Activated naive CD8-positive, alpha-beta T cell treated with anti-CD3 and anti-CD28 coated beads, Interleukin-2, amount 50 U/mL, for 24 hours (primary cell): ENCODE data around the gene LRPAP1.

Source experiments
- ATAC-seq: fragments of 150-1000 bp; cut with Tn5 transposase; one replicate; pipeline ENCODE4 v1.10.0; 2021
- DNase-seq: peaks from one replicate; pipeline ENCODE4 v3.0.0; 2021
- H3K27ac Mint-ChIP-seq: one replicate; pipeline ENCODE4 v1.8.0; 2021; ENCODE audit warnings: mild to moderate bottlenecking, mixed read lengths
- H3K27me3 Mint-ChIP-seq: one replicate; pipeline ENCODE4 v1.8.0; 2021; ENCODE audit warnings: mixed read lengths
- H3K36me3 Mint-ChIP-seq: one replicate; pipeline ENCODE4 v1.8.0; 2021; ENCODE audit warnings: low read depth, mixed read lengths
- H3K4me1 Mint-ChIP-seq: one replicate; pipeline ENCODE4 v1.8.0; 2021; ENCODE audit warnings: mixed read lengths
- H3K4me3 Mint-ChIP-seq: one replicate; pipeline ENCODE4 v1.8.0; 2021; ENCODE audit warnings: mild to moderate bottlenecking, moderate library complexity, mixed read lengths
- H3K9me3 Mint-ChIP-seq: one replicate; pipeline ENCODE4 v1.8.0; 2021; ENCODE audit warnings: mixed read lengths

The LRPAP1 gene

DNA sequence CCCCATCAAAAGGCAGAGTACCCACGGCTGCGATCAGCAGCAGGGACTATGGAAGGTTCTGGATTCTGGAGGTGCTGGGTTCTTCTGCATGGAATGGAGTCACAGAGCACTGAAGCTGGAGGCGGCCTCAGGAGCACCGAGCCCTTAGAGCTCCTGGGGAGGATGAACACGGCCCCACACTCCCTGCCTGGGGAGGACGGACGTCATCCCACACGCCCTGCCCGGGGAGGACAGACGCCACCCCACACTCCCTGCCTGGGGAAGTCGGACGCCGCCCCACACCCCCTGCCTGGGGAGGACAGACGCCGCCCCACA, 9.9 kb downstream of the LRPAP1 start:
- Mint-ChIP-seq H3K27ac (no peak overlapping the region), H3K4me3 (no peak overlapping the region), H3K9me3 (no peaks in the 10 kb centered on the region), H3K36me3 (peaks cover 10% of the 10 kb centered on the region), H3K27me3 (no peaks in the 10 kb centered on the region), H3K4me1 (peaks cover 2% of the 10 kb centered on the region)
- ATAC-seq (no peak), DNase-seq (no peak)

DNA sequence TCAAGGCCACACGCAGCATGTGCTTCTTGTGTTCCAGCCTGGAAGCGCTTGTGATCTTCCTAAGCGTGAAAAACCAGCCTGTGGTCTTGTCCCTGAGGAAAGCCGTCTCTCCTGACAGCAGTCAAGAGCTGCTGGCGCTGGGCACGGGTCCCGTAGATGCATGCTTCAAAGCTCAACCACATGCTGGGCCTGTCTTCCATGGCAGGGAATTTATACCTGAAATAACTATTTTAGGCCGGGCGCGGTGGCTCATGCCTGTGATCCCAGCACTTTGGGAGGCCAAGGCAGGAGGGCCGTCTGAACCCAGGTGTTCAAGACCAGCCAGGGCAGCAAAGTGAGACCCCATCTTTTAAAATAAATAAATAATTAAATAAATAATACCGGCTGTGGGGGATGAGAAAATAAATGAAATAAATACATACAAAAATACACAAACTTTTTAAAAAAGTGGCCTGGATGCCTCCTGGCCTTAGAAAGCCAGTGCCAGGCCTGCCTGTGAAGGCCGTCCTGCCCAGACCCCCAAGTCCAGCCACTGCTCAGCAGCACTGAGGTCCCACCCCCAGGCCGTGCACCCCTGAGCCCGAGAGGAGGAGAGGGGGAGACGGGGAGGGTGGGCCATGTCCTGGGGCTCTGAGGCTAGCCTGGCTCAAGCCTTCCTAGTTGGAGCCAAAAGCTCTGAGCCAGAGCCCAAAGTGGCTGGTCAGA, 10.4 kb downstream of the LRPAP1 start:
- no peak overlapping the region for H3K27ac Mint-ChIP-seq

DNA sequence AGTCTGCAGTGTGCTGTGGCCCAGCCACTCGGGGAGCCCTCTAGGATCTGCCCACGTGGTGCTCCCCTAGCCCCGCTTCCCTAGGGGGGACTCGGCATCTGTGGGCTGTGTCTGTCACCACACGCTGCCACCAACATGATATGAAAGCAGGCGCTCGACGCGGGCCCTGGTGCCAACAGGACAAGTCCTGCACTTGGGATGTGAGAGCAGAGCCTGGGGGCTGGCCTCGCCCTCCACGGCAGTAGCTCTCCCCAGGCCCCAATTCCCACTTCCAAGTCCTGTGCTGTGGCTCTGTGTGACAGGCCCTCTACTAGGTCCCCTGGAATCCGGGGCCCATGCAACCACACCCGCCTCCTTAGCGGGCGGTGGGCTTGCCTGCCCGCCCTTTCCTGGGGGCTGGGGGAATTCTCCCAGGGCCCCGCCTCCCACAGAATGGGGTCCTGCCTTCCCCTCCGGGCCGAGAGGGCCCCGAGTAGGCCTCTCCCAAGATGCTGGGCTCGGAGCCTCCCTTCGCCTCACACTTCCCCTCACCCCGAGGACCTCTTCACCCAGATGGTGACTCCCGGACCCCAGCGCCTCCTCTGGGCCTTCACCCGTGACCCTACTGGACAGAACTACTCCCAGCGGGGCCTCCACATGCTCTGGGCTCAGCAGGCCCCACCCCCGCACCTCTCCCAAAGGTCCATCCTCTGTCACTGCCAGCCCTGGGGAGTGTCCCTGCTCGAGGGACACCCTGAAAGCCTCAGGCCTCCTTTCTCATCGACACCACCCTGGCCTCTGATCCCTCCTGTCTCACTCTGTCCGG, 11.2 kb downstream of the LRPAP1 start:
- Mint-ChIP-seq H3K27ac (no peak overlapping the region), H3K27me3 (no peaks in the 10 kb centered on the region), H3K36me3 (peaks cover 12% of the 10 kb centered on the region), H3K9me3 (no peaks in the 10 kb centered on the region), H3K4me1 (no peaks in the 10 kb centered on the region), H3K4me3 (no peak overlapping the region)
- no peak for ATAC-seq
- DNase-seq = no peak

More for the DNA sequence above, 10.4 kb downstream of the LRPAP1 start:
- Mint-ChIP-seq H3K9me3 (no peaks in the 10 kb centered on the region), H3K4me3 (no peak overlapping the region), H3K4me1 (peaks cover 2% of the 10 kb centered on the region), H3K36me3 (peaks cover 12% of the 10 kb centered on the region), H3K27me3 (no peaks in the 10 kb centered on the region)
- ATAC-seq (no peak), DNase-seq (no peak)

DNA sequence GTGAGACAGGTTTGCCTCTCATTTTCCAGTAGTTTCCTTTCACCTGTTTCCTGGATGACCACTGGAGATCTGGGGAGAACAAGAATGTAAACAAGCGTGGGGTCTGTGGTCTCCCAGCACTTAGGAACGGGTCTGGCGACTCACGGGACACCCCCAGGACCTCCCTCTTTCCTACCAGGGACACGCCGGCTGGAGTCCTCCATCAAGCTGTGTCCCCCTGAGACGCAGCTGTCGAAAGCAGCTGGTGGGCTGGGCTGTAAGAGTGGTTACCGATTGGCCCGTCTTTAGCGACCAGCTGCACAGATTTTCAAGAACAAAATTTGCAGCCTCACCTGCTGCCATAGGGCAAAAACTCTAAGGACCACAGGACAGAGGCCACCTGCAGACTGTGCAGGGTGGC, 11.9 kb downstream of the LRPAP1 start:
- Mint-ChIP-seq H3K4me1 (no peaks in the 10 kb centered on the region), H3K27ac (no peak overlapping the region), H3K4me3 (no peak overlapping the region), H3K36me3 (peaks cover 12% of the 10 kb centered on the region), H3K27me3 (no peaks in the 10 kb centered on the region), H3K9me3 (no peaks in the 10 kb centered on the region)
- ATAC-seq (no peak), DNase-seq (no peak)

DNA sequence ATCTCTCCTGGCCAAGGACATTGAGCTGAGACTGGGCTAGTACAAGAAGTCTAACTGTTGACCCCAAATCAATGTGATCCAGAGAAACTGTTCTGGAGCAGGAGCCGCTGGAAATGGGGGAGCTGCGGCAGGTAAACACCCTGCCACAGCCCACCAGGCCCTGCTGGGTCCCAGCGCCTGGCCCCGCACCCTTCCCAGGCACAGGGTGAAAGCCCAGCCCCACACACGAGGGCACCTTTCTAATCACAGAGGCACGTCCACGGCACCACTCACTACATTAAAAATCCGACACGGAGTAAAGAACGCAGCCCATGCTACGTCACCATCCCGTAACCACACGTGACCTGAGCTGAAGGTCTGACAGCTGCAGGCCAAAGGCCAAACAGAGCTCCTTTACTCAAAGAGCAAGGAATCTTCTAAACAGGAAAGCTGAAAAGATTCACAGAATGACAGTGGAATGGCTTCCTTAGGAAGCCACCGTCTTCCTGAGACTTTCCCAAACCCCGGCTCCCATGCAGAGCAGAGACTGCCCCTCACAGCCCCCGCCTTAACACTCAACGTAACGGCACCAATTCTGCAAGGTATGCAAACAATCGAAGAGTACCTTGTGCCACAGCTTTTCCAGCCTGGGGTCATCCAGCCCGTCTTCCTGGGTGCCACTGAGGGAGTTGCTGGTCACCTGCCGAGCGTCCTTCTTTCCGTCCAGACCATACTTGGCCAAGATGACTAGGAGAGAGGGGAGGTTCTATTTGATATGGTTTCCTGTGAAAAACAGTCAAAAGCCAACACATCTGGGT, 12.6 kb downstream of the LRPAP1 start:
- DNase-seq (no peak), ATAC-seq (no peak)
- H3K4me1 Mint-ChIP-seq = no peaks in the 10 kb centered on the region
- no peaks in the 10 kb centered on the region for H3K27me3 Mint-ChIP-seq
- H3K27ac Mint-ChIP-seq = no peak overlapping the region
- no peak overlapping the region for H3K4me3 Mint-ChIP-seq
- H3K9me3 Mint-ChIP-seq = no peaks in the 10 kb centered on the region
- H3K36me3 Mint-ChIP-seq = peaks cover 10% of the 10 kb centered on the region

DNA sequence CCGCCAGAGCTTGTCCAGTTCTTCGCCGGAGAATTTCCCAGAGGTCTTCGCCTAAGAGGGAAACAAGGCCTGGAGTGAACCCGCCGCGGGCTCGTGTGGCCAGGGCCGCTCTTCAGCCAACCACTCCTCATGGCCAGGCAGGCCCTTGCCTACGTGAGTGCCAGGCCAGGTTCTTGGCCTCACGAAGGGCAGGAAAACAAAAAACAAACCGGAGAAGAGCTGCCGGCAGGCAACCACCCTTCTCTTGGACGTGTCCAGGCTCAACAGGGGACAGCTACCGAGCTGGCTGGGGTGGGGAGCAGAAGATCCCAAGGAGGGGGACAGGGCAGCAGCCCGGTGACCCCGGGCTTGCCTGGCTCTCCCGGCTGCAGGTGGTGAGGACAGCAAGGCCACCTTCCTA, 13.3 kb downstream of the LRPAP1 start:
- DNase-seq (no peak), ATAC-seq (no peak)
- H3K4me3 Mint-ChIP-seq = no peak overlapping the region
- H3K27ac Mint-ChIP-seq = no peak overlapping the region
- H3K36me3 Mint-ChIP-seq = peaks cover 9% of the 10 kb centered on the region
- no peaks in the 10 kb centered on the region for H3K4me1 Mint-ChIP-seq
- H3K27me3 Mint-ChIP-seq = no peaks in the 10 kb centered on the region
- H3K9me3 Mint-ChIP-seq = no peaks in the 10 kb centered on the region

DNA sequence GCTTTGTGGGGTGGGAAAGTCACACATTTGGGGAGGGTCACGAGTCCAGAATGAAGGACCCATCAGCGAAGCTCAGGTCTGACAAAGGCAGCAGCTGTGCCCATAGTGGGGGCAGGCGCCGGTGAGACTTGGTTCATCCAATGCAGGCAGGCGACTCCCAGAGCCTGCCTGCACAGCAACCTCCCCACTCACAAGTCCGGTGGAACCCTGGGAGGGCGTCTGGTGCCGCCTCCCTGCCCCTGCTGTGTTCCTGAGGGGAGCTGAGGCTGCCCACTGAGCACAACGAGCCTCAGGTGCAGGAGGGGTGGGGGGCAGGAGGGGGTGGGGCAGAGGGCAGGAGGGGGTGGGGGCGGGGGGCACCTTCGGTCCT, 13.7 kb downstream of the LRPAP1 start:
- DNase-seq = no peak
- Mint-ChIP-seq H3K4me1 (no peaks in the 10 kb centered on the region), H3K36me3 (peaks cover 9% of the 10 kb centered on the region)

DNA sequence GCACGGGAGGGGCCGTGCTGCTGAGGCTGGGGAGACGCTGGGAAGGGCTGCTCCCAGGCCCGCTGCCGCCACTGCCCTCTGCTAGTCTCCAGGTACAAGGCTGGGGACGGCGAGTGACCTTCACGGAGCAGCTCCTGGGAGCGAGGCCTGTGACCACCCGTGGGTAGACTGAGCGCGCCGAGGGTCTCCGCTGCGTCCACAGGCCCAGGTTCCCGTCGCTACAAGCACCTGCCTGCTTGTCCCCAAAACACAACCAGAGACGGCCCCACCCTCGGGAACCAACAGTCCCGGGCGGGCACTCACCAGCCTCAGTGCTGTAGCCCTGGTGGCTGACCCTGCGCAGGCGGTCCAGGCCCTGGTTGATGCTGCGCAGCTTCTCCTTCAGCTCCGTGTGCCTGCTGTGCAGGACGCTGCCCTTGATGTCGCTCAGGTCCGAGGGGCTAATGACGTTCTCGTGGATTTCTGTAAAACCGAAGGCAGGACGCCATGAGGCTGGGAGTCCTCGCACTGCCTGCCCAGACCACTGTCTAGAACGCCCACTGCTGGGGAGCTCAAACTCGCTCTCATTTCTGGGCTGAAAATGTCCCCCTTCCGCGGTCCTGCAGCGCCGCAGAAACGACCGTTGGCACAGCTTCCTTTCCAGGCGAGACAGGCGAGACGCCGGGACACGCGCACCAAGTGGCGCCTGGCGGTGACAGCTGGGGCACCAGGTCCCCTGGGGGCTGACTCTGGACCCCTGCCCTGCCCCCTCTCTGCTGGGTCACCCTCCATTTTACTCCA, 14.3 kb downstream of the LRPAP1 start:
- Mint-ChIP-seq H3K27me3 (no peaks in the 10 kb centered on the region), H3K9me3 (no peaks in the 10 kb centered on the region), H3K4me3 (no peak overlapping the region), H3K27ac (no peak overlapping the region), H3K4me1 (no peaks in the 10 kb centered on the region), H3K36me3 (peaks cover 11% of the 10 kb centered on the region)
- ATAC-seq (no peak), DNase-seq (no peak)

More for the DNA sequence above, 13.7 kb downstream of the LRPAP1 start:
- Mint-ChIP-seq H3K27me3 (no peaks in the 10 kb centered on the region), H3K4me3 (no peak overlapping the region), H3K27ac (no peak overlapping the region), H3K9me3 (no peaks in the 10 kb centered on the region)
- no peak for ATAC-seq

DNA sequence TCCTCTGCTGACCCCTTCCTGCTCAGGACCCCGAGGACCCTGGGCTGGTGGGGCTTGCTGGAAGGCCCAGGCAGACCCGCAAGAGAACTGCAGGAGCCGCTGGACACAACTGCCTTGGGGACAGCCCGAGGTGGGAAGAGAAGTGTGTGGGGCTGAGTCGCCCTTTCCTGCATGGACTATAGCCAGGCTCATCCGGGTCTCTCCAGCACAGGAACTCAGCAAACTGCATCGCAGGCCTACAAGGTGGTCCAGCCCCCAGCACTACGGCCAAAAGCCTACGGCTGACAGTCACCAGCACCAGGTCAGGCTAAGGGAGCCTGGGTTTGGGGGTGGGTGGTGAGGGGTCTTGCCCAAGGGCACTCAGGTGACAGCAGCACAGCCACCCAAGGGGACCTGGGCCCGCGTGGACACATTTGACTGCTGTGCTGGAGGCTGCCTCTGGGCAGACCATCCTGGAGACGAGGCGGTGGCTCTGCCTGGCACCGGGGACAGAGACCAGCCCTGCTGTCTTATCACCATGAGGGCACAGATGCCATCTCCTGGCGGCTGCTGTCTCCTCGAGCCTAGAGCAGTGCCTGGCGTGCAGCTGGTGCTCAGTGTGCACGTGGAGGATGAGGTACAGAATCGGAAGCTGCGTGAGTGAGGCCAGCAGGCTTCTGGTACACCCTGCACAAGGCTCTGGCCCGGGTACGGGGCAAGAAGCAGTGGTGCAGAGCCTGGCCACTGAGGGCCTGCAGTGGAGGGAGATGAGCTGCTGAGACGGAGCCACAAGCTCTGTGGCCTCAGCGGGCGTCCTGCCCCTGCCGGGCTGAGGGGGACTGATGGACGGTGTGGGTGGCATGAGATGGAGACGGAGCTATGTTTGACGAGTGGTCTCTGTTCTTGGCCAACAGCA, 15.1 kb downstream of the LRPAP1 start:
- H3K27ac Mint-ChIP-seq = no peak overlapping the region
- no peaks in the 10 kb centered on the region for H3K4me1 Mint-ChIP-seq
- no peak for DNase-seq
- no peaks in the 10 kb centered on the region for H3K27me3 Mint-ChIP-seq
- H3K9me3 Mint-ChIP-seq = no peaks in the 10 kb centered on the region
- H3K4me3 Mint-ChIP-seq = no peak overlapping the region
- H3K36me3 Mint-ChIP-seq = peaks cover 19% of the 10 kb centered on the region
- ATAC-seq = no peak

DNA sequence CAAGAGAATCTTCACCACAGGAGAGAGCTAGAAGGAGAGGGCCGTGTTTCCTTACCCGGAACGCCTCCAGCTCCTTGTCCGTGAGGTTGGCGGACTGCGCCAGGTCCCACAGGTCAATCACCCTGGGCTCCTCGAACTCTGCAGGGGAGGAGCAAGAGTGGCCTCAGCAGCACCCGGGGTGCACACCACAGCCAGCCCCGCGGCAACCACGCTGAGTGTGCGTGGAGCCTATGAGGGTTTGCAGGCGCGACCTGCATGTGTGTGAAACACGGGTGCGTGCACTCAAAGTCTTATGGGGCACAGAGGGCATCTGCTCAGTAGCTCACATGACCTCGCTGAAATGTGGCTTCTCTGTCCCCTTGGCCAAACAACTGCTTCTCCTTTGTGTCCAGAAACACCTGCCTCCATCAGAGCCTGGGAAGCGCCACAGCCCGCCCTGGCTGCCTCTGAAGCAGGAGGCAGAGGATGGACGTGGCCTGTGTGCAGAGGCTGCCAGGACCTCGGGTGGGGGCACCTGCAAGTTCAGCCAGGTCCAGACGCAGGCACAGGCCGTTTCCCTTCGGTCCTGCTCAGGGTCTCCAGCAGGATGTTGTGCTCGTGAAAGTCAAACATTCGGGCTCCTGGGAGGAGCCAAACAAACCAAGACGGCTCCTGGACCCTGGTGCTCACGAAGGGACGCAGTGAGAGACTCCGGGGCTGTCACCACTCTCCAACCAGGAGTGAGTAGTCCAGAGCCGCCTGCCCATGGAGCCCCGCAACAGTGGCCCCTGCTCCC, 16.0 kb downstream of the LRPAP1 start:
- Mint-ChIP-seq H3K4me3 (no peak overlapping the region), H3K27ac (no peak overlapping the region), H3K27me3 (no peaks in the 10 kb centered on the region), H3K36me3 (peaks cover 20% of the 10 kb centered on the region), H3K9me3 (no peaks in the 10 kb centered on the region), H3K4me1 (no peaks in the 10 kb centered on the region)
- ATAC-seq (no peak), DNase-seq (no peak)

DNA sequence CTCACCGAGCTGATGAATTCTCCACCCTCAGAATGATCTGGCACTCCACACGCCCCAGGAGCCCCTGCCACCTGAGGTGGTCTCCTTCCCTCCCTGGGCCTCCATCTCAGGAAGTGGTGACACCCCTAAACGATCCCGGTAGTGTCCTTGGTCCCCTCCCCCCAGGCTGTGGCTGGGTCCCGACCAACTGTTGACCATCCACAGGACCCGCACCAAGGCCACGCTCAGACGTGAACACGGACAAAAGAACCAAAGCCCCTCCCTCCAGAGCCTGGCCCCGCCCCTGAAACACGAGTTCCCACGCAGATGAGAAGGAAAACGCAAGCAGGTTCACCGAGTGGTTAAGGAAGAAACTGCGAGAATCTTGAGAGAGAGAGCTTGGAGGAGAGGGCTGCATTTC, 16.6 kb downstream of the LRPAP1 start:
- H3K4me3 Mint-ChIP-seq = no peak overlapping the region
- H3K36me3 Mint-ChIP-seq = peaks cover 24% of the 10 kb centered on the region
- H3K4me1 Mint-ChIP-seq = no peaks in the 10 kb centered on the region
- H3K9me3 Mint-ChIP-seq = no peaks in the 10 kb centered on the region
- H3K27ac Mint-ChIP-seq = no peak overlapping the region
- H3K27me3 Mint-ChIP-seq = no peaks in the 10 kb centered on the region
- no peak for ATAC-seq
- DNase-seq = no peak

DNA sequence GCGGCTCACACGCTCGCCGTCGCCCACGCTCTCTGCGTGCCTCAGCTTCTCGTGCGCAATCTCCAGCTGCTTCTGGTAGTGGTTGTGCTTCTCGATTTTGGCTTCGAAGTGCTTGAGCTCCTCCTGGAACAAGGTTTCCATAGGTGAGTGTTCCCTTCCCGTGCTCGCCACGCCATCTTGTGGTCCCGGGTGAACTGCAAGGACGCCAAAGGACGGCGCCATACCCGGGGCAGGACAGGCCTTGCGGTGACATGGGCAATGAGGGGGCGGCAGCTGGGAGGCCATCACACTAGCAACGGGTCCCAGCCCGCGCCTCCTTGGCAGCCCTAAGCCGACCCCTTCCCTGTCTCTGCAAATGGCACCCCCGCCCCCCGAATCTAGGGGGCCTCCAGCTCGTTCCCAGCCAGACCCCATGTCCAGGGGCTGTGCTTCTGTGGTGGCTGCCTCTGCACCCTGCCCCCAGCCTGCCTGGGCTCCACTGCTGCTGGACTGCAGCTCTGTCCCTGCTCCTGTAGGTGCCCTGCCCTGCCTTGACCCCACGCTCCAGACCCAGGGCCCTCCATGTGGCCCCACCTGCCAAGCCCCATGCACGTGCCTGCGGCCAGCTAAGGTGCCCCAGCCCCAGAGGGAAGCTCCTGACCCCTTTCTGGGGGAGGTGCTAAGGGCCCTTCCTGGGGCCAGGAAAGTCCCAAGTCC, 17.3 kb downstream of the LRPAP1 start:
- Mint-ChIP-seq H3K4me3 (no peak overlapping the region), H3K4me1 (no peaks in the 10 kb centered on the region), H3K27me3 (no peaks in the 10 kb centered on the region), H3K27ac (no peak overlapping the region), H3K36me3 (peaks cover 27% of the 10 kb centered on the region), H3K9me3 (no peaks in the 10 kb centered on the region)
- ATAC-seq (no peak), DNase-seq (no peak)
